Mesendoderm (in vitro differentiated cells): ENCODE results near the gene AKAP13.

Source experiments
- DNase-seq: peaks from one replicate; pipeline ENCODE4 v3.0.0; 2013
- H2AK5ac ChIP-seq: 2 replicates; pipeline ENCODE4 v1.6.1; 2013; ENCODE audit warnings: low read length, inconsistent platforms
- H2BK120ac ChIP-seq: 2 replicates; pipeline ENCODE4 v1.6.1; 2013; ENCODE audit warnings: low read depth, mild to moderate bottlenecking, low read length, moderate library complexity, mixed read lengths
- H2BK15ac ChIP-seq: replicated peaks from 2 replicates; pipeline ENCODE4 v1.6.1; 2013; ENCODE audit warnings: low read depth, mild to moderate bottlenecking, moderate library complexity
- H2BK5ac ChIP-seq: 2 replicates; pipeline ENCODE4 v1.6.1; 2013; ENCODE audit warnings: low read length, inconsistent platforms
- H3K18ac ChIP-seq: 2 replicates; pipeline ENCODE4 v1.6.1; 2013; ENCODE audit warnings: mild to moderate bottlenecking, low read length, mixed read lengths
- H3K23ac ChIP-seq: one replicate; pipeline ENCODE4 v1.6.1; 2013; ENCODE audit warnings: low read length
- H3K27ac ChIP-seq: 2 replicates; pipeline ENCODE4 v1.5.1; 2013; ENCODE audit warnings: low read depth, mild to moderate bottlenecking, inconsistent platforms, low read length, moderate library complexity
- H3K27me3 ChIP-seq: 2 replicates; pipeline ENCODE4 v1.6.1; 2013; ENCODE audit warnings: low read length, control low read depth, mild to moderate bottlenecking, inconsistent platforms; ENCODE audit not compliant: insufficient read depth, poor library complexity
- H3K36me3 ChIP-seq: 2 replicates; pipeline ENCODE4 v1.6.1; 2013; ENCODE audit warnings: low read length, inconsistent platforms; ENCODE audit not compliant: control insufficient read depth, insufficient read depth
- H3K4ac ChIP-seq: one replicate; pipeline ENCODE4 v1.6.1; 2013; ENCODE audit warnings: low read depth, mild to moderate bottlenecking, low read length, moderate library complexity
- H3K4me1 ChIP-seq: 2 replicates; pipeline ENCODE4 v1.6.1; 2013; ENCODE audit warnings: low read depth, low read length, inconsistent platforms; ENCODE audit not compliant: control insufficient read depth
- H3K4me2 ChIP-seq: 2 replicates; pipeline ENCODE4 v1.6.1; 2013; ENCODE audit warnings: low read length
- H3K4me3 ChIP-seq: 2 replicates; pipeline ENCODE4 v1.5.1; 2013; ENCODE audit warnings: mild to moderate bottlenecking, low read length
- H3K56ac ChIP-seq: one replicate; pipeline ENCODE4 v1.6.1; 2013; ENCODE audit warnings: low read length
- H3K79me1 ChIP-seq: 2 replicates; pipeline ENCODE4 v1.6.1; 2013; ENCODE audit warnings: low read length, inconsistent platforms
- H3K79me2 ChIP-seq: 2 replicates; pipeline ENCODE4 v1.6.1; 2013; ENCODE audit warnings: mild to moderate bottlenecking, low read length; ENCODE audit not compliant: control insufficient read depth, insufficient read depth
- H3K9ac ChIP-seq: 2 replicates; pipeline ENCODE4 v1.6.1; 2013; ENCODE audit warnings: low read length, inconsistent platforms
- H4K5ac ChIP-seq: one replicate; pipeline ENCODE4 v1.6.1; 2013; ENCODE audit warnings: low read length
- H4K8ac ChIP-seq: one replicate; pipeline ENCODE4 v1.6.1; 2013; ENCODE audit warnings: low read depth, mild to moderate bottlenecking, control low read depth, low read length, moderate library complexity
- WGBS: extraction: QIAGEN DNeasy Blood & Tissue Kit; methylation state at CpG from one replicate; pipeline ENCODE4 v1.1.7; 2013; ENCODE audit warnings: low lambda C conversion rate, missing lambda C conversion rate; ENCODE audit not compliant: insufficient coverage; ENCODE audit errors: extremely low coverage; 5-methylcytosine and 5-hydroxymethylcytosine counted together

The AKAP13 gene

GRCh38 chr15:85400606-85401005, 20.2 kb downstream of the AKAP13 start:
- no peak for DNase-seq
- H2BK15ac ChIP-seq, result no peak overlapping the region
- no CpG with 5 or more reads among the region's 3 CpGs for WGBS
- no peaks in the 10 kb centered on the region for H3K36me3 ChIP-seq
- H3K4me2 ChIP-seq, result no peak overlapping the region
- no peak overlapping the region for H3K4me3 ChIP-seq
- peaks cover 7% of the 10 kb centered on the region for H3K4me1 ChIP-seq
- peaks cover 7% of the 10 kb centered on the region for H3K79me1 ChIP-seq
- no peak overlapping the region for H3K18ac ChIP-seq
- H3K27me3 ChIP-seq, result no peaks in the 10 kb centered on the region
- no peak overlapping the region for H2BK120ac ChIP-seq
- peaks cover 56% of the 10 kb centered on the region for H3K79me2 ChIP-seq
- no peak overlapping the region for H2BK5ac ChIP-seq
- H3K4ac ChIP-seq, result no peak overlapping the region
- no peak overlapping the region for H4K5ac ChIP-seq
- H3K9ac ChIP-seq, result no peak overlapping the region
- H2AK5ac ChIP-seq, result no peak overlapping the region
- H4K8ac ChIP-seq, result no peak overlapping the region
- no peak overlapping the region for H3K23ac ChIP-seq
- no peak overlapping the region for H3K56ac ChIP-seq
- no peak overlapping the region for H3K27ac ChIP-seq

DNA sequence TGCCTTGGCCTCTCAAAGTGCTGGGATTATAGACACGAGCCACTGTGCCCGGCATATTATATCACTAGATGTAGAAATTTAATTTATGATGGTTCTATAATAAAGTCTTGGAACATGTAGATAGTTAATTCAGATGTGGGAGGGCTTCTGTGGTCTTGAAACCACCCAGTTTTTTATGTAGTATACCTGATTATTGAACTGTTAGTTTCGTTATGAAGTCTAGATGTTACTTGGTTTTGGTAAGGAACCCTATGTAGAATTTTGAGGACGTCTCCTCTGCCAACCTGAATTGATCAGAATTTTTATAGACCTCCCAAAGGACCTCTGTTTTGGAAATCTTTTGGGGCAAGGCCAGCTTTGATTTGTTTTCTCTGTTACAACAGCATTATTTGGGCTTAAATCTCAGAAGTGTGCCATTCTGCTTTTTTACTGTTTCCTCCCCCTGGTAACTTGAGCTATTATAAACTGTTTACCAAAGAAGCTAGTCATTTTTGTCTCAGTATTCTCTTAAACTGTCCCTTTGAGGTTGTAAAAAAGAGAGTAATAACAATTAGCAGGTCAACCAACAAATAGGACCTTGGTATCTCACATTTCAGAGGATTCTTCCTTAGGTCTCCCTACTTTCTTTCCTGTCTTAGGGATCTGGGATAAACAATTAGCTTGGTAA, 20.8 kb downstream of the AKAP13 start:
- Histone ChIP-seq H3K56ac (no peak overlapping the region), H3K4me2 (no peak overlapping the region), H3K27me3 (no peaks in the 10 kb centered on the region), H3K4me1 (peaks cover 7% of the 10 kb centered on the region), H2AK5ac (no peak overlapping the region), H3K9ac (no peak overlapping the region), H4K5ac (no peak overlapping the region), H3K36me3 (no peaks in the 10 kb centered on the region), H3K4me3 (no peak overlapping the region), H3K4ac (no peak overlapping the region), H3K27ac (no peak overlapping the region), H3K79me1 (peaks cover 6% of the 10 kb centered on the region), H4K8ac (no peak overlapping the region), H2BK5ac (no peak overlapping the region), H3K79me2 (peaks cover 57% of the 10 kb centered on the region), H3K18ac (no peak overlapping the region), H2BK15ac (no peak overlapping the region), H3K23ac (no peak overlapping the region), H2BK120ac (no peak overlapping the region)
- DNase-seq, result no peak
- no CpG with 5 or more reads among the region's 4 CpGs for WGBS

DNA sequence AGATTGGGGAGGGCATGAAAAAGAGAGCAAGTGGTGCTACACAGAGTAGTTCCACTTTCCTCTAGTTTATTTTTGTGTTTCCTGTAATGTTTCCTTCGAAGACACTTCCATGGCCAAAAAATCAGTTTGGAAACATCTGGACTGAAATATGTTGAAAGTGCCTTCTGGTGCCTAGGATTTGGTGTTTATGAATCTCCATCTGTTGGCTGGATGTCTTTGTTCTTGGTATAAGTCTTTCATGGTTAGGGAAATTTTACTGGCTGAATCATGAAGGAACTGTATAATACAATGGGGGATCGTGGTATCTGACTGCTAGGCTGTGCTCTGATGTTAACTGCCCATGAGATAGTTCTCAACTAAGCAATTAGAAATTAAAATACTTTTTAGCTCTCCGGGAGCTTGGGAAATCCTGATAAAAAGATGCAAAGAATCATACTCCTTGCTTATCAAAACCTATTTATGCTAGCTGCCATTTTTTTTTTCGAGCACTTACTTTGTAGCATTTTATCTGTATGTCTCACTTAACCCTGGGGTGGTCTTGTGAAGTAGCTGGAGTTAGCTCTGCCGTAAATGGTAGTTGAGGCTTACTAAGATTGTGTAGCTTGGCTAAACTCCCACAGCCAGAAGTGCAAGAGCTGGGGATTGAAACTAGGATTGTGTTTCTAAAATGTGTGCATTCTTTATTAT, 21.9 kb downstream of the AKAP13 start:
- no peak overlapping the region for H3K27ac ChIP-seq
- no peak overlapping the region for H3K4me2 ChIP-seq
- H3K9ac ChIP-seq, result no peak overlapping the region
- no peaks in the 10 kb centered on the region for H3K36me3 ChIP-seq
- H3K79me1 ChIP-seq, result peaks cover 6% of the 10 kb centered on the region
- H2AK5ac ChIP-seq, result no peak overlapping the region
- no peaks in the 10 kb centered on the region for H3K27me3 ChIP-seq
- peaks cover 7% of the 10 kb centered on the region for H3K4me1 ChIP-seq
- H2BK120ac ChIP-seq, result peak overlapping the region; percentile 0
- H2BK5ac ChIP-seq, result no peak overlapping the region
- H3K18ac ChIP-seq, result peak overlapping the region; percentile 80
- H3K4me3 ChIP-seq, result no peak overlapping the region
- H3K56ac ChIP-seq, result no peak overlapping the region
- no peak overlapping the region for H2BK15ac ChIP-seq
- no peak overlapping the region for H3K23ac ChIP-seq
- WGBS, result no CpG with 5 or more reads among the region's 5 CpGs
- H4K8ac ChIP-seq, result no peak overlapping the region
- peaks cover 57% of the 10 kb centered on the region for H3K79me2 ChIP-seq
- DNase-seq, result no peak
- no peak overlapping the region for H4K5ac ChIP-seq
- no peak overlapping the region for H3K4ac ChIP-seq

DNA sequence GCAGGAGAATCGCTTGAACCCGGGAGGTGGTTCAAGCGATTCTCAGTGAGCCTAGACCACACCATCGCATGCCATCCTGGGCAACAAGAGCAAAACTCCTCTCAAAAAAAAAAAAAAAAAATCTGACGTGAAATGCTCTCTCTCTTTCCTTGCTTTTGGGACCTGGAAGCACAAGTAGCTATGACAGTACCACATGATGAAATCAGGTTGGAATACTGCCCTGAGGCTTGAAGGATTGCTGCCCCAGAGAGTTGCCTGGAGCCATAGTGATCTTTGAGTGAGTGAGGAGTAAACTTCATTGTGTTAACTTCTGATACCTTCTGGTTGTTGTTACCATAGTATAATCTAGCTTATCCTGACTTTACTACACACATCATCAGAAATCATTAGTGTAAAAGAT, 23.3 kb downstream of the AKAP13 start:
- peak; percentile 85 for DNase-seq
- H4K5ac ChIP-seq, result no peak overlapping the region
- H2AK5ac ChIP-seq, result no peak overlapping the region
- H3K23ac ChIP-seq, result no peak overlapping the region
- H3K4me3 ChIP-seq, result no peak overlapping the region
- peaks cover 7% of the 10 kb centered on the region for H3K4me1 ChIP-seq
- no peak overlapping the region for H3K56ac ChIP-seq
- no peaks in the 10 kb centered on the region for H3K36me3 ChIP-seq
- H3K4me2 ChIP-seq, result no peak overlapping the region
- no peak overlapping the region for H2BK5ac ChIP-seq
- no peak overlapping the region for H4K8ac ChIP-seq
- H3K9ac ChIP-seq, result no peak overlapping the region
- no peak overlapping the region for H3K18ac ChIP-seq
- H3K4ac ChIP-seq, result no peak overlapping the region
- WGBS, result no CpG with 5 or more reads among the region's 5 CpGs
- H3K79me2 ChIP-seq, result peaks cover 62% of the 10 kb centered on the region
- H3K27ac ChIP-seq, result no peak overlapping the region
- peaks cover 12% of the 10 kb centered on the region for H3K79me1 ChIP-seq
- no peak overlapping the region for H2BK15ac ChIP-seq
- no peak overlapping the region for H2BK120ac ChIP-seq
- H3K27me3 ChIP-seq, result no peaks in the 10 kb centered on the region

DNA sequence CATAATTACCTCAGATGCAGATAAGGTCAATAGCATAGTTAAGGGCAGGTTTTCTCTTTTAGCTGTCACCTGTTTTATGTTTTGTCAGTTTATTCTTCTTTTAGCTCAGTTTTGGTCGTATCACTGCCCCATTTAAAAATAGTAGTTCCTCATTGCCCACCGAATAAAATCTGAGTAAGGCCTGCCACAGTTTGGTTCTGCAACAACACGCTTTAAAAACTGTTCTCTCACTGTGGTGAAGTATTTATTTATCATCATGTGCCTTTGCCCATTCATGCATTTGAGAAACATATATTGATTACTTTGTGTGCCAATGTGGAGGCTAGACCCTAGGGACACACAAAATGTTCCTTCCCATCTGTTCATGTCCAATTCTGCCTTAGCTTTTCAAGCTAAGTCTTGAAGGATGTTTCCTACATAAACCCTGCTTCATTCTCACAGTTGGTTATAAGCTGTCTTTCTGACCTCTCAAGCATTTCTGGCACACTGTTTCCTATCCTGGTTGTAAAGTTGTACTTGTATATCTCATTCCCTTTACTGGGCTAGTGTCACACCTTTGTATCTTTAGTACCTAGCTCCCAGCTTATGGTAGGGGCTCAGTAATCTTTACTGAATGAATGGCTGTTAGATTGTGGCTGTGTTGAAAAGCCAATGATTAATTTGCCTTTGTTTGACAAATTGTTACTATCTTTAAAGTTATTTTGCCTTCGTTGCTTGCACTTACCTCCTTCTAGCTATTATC, 23.9 kb downstream of the AKAP13 start:
- H3K56ac ChIP-seq, result no peak overlapping the region
- no peak overlapping the region for H3K4me2 ChIP-seq
- no peak overlapping the region for H2BK15ac ChIP-seq
- no peaks in the 10 kb centered on the region for H3K36me3 ChIP-seq
- no CpG with 5 or more reads among the region's 4 CpGs for WGBS
- no peak overlapping the region for H3K4ac ChIP-seq
- H3K79me1 ChIP-seq, result peaks cover 12% of the 10 kb centered on the region
- H3K4me1 ChIP-seq, result peaks cover 7% of the 10 kb centered on the region
- H4K5ac ChIP-seq, result no peak overlapping the region
- no peak overlapping the region for H2BK5ac ChIP-seq
- no peak overlapping the region for H3K4me3 ChIP-seq
- DNase-seq, result peak; percentile 71
- H3K79me2 ChIP-seq, result peaks cover 62% of the 10 kb centered on the region
- H3K18ac ChIP-seq, result peak overlapping the region; percentile 56
- no peak overlapping the region for H2AK5ac ChIP-seq
- no peak overlapping the region for H4K8ac ChIP-seq
- H3K23ac ChIP-seq, result no peak overlapping the region
- peak overlapping the region; percentile 45 for H2BK120ac ChIP-seq
- peak overlapping the region; percentile 30 for H3K27ac ChIP-seq
- no peaks in the 10 kb centered on the region for H3K27me3 ChIP-seq
- no peak overlapping the region for H3K9ac ChIP-seq
